ENCODE results near the gene SDCCAG8. TPM values are rescaled to one million over a fixed set of nuclear protein-coding genes. Genes with fewer than 3 reads are reported as not detected.

The SDCCAG8 gene
- total RNA-seq, 8 experiments from 2014 or later = 24.6 to 68.7 (median 46.8) TPM

DNA sequence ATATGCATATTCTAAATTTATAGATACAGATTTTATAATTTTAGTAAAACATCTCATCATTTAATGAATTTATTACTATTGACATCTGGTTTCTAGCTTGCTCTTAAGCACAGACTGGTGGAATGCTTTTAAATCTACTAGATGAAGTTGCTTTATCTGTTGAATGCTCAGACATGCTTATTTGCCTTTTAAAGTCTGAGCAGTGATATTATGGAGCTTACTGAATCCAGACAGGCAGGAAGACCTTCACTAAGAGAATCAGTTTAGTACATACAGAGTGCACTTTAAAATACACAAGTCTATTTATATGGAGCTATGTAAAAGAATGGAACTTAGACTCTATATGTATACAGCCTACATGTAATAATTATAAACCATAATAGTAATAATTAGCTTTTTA is 16.6 kb downstream of the SDCCAG8 start:
- in situ Hi-C loops (cut with MboI; ENCODE audit: low pct_unique_long_range_greater_than_20kb in 2 of 9, low sequenced_read_pairs in 9 of 9, unreplicated experiment in 9 of 9) = no loop called here
- no peak for ATAC-seq (replicated peaks in 6 of 8)

DNA sequence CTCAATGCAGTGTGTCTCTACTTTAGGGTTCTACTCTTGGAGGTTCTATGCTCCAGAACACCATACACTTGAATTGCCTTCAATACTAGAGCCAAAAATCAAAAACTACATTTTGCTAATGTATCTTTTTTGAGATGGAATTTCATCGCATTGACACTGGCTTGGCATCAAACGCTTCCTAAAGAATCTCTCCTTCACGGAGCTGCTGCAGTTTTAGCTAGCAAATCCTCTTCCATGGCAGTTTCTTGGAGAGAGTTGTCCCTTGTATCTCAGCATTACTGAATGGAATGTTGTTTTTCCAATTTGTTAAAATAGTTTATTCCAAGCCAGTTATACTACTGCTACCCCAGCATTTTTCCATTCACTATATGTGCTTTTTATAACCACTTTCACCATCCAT is 17.7 kb downstream of the SDCCAG8 start:
- in situ Hi-C loops (cut with MboI; ENCODE audit: low pct_unique_long_range_greater_than_20kb in 2 of 9, low sequenced_read_pairs in 9 of 9, unreplicated experiment in 9 of 9) = no loop called here
- no peak overlapping the region for H3K27ac ChIP-seq
- H3K4me1 ChIP-seq (replicated peaks in 1 of 2) = no peaks in the 10 kb centered on the region
- 91 to 100% (median 96%) methylated on average over 2 to 3 of the region's 3 CpGs; no CpG with 5 or more reads in 2 of the 10 experiments for WGBS, 10 experiments
- ATAC-seq (replicated peaks in 6 of 8) = no peak
- H3K4me3 ChIP-seq = no peak overlapping the region

More for the DNA sequence above, 16.6 kb downstream of the SDCCAG8 start:
- H3K4me1 ChIP-seq (replicated peaks in 1 of 2) = no peaks in the 10 kb centered on the region
- H3K27ac ChIP-seq = no peak overlapping the region
- no peak overlapping the region for H3K4me3 ChIP-seq

DNA sequence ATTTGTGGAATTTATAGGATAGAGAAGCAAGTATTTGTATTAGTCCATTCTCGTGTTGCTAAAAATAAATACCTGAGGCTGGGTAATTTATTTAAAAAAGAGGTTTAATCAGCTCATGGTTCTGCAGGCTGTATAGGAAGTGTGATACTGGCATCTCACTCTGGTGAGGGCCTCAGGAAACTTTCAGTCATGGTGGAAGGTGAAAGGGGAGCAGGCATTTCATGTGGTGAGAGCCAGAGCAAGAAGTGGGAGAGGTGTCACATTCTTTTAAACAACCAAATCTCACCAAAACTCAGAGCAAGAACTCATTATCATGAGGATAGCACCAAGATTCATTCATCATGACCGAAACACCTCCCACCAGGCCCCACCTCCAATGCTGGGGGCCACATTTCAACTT is 18.1 kb downstream of the SDCCAG8 start:
- no peak for ATAC-seq (replicated peaks in 6 of 8)
- in situ Hi-C loops (cut with MboI; ENCODE audit: low pct_unique_long_range_greater_than_20kb in 2 of 9, low sequenced_read_pairs in 9 of 9, unreplicated experiment in 9 of 9) = no loop called here
- whole genome bisulfite sequencing, 10 experiments = 67 to 100% (median 100%) methylated on average over 1 to 2 of the region's 2 CpGs; no CpG with 5 or more reads in 3 of the 10 experiments
- Histone ChIP-seq H3K4me3 (no peak overlapping the region), H3K27ac (no peak overlapping the region), H3K4me1 (replicated peaks in 1 of 2) (no peaks in the 10 kb centered on the region)

DNA sequence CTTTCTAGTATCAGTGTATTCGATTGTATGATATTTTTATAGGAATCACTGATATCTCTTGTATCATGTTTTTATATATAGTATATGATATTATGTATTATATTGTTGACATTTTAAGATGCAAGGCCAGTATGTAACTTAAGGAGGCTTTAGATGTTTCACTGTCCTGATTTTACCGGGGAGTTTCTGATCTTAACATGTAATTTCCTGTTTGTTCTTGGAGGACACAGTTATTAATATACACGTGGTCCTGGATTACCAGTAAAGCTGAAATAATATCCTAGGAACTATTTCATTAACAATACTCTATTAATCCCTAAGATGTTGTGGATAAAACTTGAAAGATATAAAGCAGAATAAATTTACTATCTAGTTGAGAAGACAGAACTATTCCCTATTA is 19.5 kb downstream of the SDCCAG8 start:
- no peak overlapping the region for H3K4me3 ChIP-seq
- ATAC-seq (replicated peaks in 6 of 8) = no peak
- no peak overlapping the region for H3K27ac ChIP-seq
- WGBS, 10 experiments = 78 to 98% (median 93%) methylated on average over 2 to 3 of the region's 3 CpGs
- H3K4me1 ChIP-seq (replicated peaks in 1 of 2) = no peaks in the 10 kb centered on the region
- in situ Hi-C loops (cut with MboI; ENCODE audit: low pct_unique_long_range_greater_than_20kb in 2 of 9, low sequenced_read_pairs in 9 of 9, unreplicated experiment in 9 of 9) = no loop called here

DNA sequence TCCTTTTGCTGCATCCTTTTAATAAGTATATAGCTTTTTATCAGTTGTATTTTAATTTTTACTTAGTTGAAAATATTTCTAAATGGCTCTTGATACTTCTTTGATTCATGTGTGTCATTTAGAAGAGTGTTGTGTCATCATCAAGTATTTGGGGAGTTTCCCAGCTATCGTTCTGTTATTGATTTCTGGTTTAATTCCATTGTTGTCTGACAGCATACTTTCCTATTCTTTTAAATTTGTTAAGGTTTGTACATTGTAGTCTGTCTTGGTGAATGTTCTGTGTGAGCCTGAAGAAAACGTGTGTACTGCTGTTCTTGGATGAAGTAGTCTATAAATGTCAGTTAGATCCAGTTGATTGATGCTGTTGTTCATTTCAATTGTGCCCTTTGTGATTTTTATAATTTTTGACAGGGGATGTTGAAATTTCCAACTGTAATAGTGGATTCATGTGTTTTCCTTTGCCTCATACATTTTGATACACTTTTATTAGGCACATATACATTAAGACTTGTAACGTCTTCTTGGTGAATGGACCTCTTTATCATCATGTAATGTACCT is 24.8 kb downstream of the SDCCAG8 start:
- WGBS, 10 experiments = 17 to 100% (median 84%) methylated on average over 1 to 3 of the region's 3 CpGs
- Histone ChIP-seq H3K4me1 (replicated peaks in 1 of 2) (no peaks in the 10 kb centered on the region), H3K4me3 (no peak overlapping the region), H3K27ac (no peak overlapping the region)
- ATAC-seq (replicated peaks in 6 of 8) = no peak
- in situ Hi-C loops (cut with MboI; ENCODE audit: low pct_unique_long_range_greater_than_20kb in 2 of 9, low sequenced_read_pairs in 9 of 9, unreplicated experiment in 9 of 9) = no loop called here

DNA sequence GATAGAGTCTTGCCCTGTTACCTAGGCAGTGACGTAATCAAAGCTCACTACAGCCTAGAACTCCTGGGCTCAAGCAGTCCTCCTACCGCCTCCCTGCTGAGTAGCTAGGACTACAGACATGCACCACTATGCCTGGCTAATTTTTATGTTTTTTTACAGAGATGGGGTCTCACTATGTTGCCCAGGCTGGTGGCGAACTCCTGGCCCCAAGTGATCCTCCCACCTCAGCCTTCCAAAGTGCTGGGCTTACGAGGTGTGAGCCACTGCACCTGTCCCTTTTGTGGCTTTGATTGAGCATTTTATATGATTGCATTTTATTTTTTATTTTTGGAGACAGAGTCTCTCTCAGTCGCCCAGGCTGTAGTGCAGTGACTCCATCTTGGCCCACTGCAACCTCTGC is 25.8 kb downstream of the SDCCAG8 start:
- no peak for ATAC-seq (replicated peaks in 6 of 8)
- in situ Hi-C loops (cut with MboI; ENCODE audit: low pct_unique_long_range_greater_than_20kb in 2 of 9, low sequenced_read_pairs in 9 of 9, unreplicated experiment in 9 of 9) = no loop called here
- H3K4me3 ChIP-seq = no peak overlapping the region
- no peaks in the 10 kb centered on the region for H3K4me1 ChIP-seq (replicated peaks in 1 of 2)
- H3K27ac ChIP-seq = no peak overlapping the region
- 77 to 100% (median 95%) methylated on average over 2 to 5 of the region's 5 CpGs for WGBS, 10 experiments

DNA sequence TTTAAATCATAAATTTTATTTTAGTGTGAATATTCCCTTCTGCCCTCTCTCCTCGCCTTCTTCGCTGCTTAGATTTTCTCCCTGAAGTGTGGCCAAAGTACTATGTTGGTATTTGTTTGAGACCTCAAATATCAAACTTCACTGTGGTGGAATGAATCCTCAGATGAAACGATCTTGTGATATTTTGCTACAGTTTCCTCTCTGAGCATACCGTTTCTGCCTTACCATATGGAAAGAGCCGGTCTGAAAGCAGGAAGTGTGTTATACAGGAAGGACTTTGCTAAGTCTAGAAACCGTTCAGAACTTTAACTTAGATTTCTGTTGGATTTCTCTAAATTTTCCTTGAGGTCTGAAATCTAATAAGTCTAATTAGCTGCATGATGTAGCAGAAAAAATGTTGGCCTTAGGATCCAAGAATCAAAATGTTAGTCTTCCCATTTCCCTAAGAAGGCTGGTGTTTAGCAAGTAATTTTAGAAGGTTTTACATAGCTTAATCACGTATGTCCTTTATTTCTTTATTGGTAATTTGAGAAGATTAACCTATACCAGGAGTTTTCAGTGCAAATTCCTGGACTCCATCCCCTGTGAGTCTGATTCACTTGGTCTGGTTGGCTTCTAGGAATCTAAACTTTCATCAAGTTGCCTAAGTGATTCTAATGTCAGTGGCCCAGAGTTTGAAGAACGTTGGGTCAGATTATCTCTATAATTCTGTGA is 30.7 kb downstream of the SDCCAG8 start:
- Histone ChIP-seq H3K4me3 (no peak overlapping the region), H3K4me1 (replicated peaks in 1 of 2) (no peaks in the 10 kb centered on the region), H3K27ac (no peak overlapping the region)
- WGBS, 10 experiments = 47 to 96% (median 78%) methylated on average over 1 to 8 of the region's 8 CpGs
- no peak for ATAC-seq (replicated peaks in 6 of 8)
- in situ Hi-C loops (cut with MboI; ENCODE audit: low pct_unique_long_range_greater_than_20kb in 2 of 9, low sequenced_read_pairs in 9 of 9, unreplicated experiment in 9 of 9) = no loop called here

DNA sequence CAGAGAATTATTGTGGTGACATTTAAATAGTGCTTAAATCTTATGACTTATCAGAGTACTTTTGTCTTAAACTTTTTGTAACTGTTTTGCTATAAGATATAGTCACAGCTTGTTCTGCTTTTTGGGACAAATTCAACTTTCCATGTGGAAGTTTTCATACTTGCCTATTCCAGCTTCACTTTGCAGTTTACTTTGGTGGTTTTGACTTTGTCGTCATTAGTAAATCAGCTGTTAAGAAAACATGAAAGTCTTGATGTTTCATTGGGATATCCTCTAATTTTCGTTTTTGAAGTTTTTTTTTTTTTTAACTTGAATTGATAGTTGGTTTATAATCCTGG is 31.3 kb downstream of the SDCCAG8 start:
- Histone ChIP-seq H3K4me1 (replicated peaks in 1 of 2) (no peaks in the 10 kb centered on the region), H3K4me3 (no peak overlapping the region), H3K27ac (no peak overlapping the region)
- in situ Hi-C loops (cut with MboI; ENCODE audit: low pct_unique_long_range_greater_than_20kb in 2 of 9, low sequenced_read_pairs in 9 of 9, unreplicated experiment in 9 of 9) = no loop called here
- WGBS, 10 experiments = 47 to 94% (median 67%) methylated on average over 2 of the region's 2 CpGs
- no peak for ATAC-seq (replicated peaks in 6 of 8)

DNA sequence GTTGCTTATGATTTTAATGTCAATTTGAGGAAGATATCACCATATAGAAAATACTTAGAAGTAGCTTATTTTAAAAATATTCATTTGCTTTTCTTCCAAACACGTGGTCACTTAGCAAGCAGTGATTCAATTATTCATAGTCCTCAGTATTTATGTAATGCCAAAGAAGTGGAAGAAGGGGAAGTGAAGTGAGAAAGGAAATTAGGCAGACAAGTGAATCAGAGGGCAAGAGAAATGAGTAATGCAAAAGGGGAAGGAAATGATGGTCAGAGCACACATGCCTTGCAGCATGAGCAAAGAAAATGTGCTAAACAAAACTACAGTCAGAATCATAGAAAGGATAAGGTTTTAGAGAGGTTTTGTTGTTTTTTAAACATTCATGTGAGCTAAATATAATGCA is 31.8 kb downstream of the SDCCAG8 start:
- no peak overlapping the region for H3K27ac ChIP-seq
- in situ Hi-C loops (cut with MboI; ENCODE audit: low pct_unique_long_range_greater_than_20kb in 2 of 9, low sequenced_read_pairs in 9 of 9, unreplicated experiment in 9 of 9) = no loop called here
- no peaks in the 10 kb centered on the region for H3K4me1 ChIP-seq (replicated peaks in 1 of 2)
- WGBS, 10 experiments = 0 to 60% (median 33%) methylated on average over 1 of the region's 1 CpG; no CpG with 5 or more reads in 2 of the 10 experiments
- peak in 3 of 8 experiments; percentile 59 to 100 (median 99) for ATAC-seq (replicated peaks in 6 of 8)
- H3K4me3 ChIP-seq = no peak overlapping the region

DNA sequence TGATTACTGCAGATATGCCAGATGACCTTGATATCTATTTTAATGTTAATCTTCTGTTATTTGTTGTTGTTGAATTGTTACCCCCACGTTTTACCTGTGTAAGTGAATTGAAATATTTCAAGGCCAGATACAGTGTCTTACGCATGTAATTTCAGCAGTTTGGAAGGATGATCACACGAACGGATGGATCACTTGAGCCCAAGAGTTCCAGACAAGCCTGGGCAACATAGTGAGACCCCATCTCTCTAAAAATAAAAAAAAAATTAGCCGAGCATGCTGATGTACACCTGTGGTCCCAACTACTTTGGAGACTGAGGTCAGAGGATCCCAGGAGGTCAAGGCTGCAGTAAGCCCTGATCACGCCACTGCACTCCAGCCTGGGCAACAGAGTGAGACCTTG is 32.2 kb downstream of the SDCCAG8 start:
- H3K4me1 ChIP-seq (replicated peaks in 1 of 2) = no peaks in the 10 kb centered on the region
- ATAC-seq (replicated peaks in 6 of 8) = no peak
- H3K27ac ChIP-seq = no peak overlapping the region
- no peak overlapping the region for H3K4me3 ChIP-seq
- in situ Hi-C loops (cut with MboI; ENCODE audit: low pct_unique_long_range_greater_than_20kb in 2 of 9, low sequenced_read_pairs in 9 of 9, unreplicated experiment in 9 of 9) = no loop called here
- WGBS, 10 experiments = 74 to 100% (median 91%) methylated on average over 1 to 6 of the region's 6 CpGs; no CpG with 5 or more reads in 1 of the 10 experiments

DNA sequence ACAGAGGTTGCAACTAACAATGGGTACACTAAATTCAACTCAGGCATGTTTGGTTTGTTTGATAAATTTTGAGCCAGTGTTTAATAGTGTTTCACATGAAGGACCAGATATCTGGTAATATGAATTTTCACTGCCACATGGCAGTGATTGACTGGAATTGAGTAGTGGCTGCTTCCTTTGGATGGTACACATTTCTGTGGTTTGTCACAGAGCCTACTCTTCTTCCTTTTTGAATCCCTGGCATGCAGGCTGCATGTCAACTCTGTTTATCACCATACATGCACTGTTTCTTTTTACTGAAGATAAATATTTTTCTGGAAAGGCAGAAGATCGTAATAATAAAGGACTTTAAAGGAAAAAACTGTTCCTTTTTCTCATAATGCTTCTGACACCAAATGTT is 35.5 kb downstream of the SDCCAG8 start:
- Histone ChIP-seq H3K4me1 (replicated peaks in 1 of 2) (no peaks in the 10 kb centered on the region), H3K4me3 (no peak overlapping the region), H3K27ac (no peak overlapping the region)
- WGBS, 10 experiments = 75 to 100% (median 97%) methylated on average over 1 of the region's 1 CpG; no CpG with 5 or more reads in 4 of the 10 experiments
- in situ Hi-C loops (cut with MboI; ENCODE audit: low pct_unique_long_range_greater_than_20kb in 2 of 9, low sequenced_read_pairs in 9 of 9, unreplicated experiment in 9 of 9) = no loop called here
- ATAC-seq (replicated peaks in 6 of 8) = no peak

DNA sequence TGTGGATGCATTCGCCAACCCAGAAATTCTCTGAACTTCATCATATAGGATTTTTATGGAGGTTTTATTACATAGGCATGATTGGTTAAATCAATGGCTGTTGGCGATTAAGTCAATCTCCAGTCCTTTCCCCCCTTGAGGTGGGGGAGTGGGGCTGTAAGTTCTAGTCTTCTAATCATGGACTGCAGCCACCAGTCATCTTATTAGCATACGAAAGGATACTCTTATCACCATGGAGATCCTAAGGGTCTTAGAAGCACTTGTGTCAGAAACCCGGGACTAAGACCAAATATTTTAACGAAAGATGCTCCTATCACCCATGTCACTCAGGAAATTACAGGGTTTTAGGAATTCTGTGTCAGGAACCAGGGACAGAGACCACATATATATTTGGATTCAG is 36.3 kb downstream of the SDCCAG8 start:
- no peak overlapping the region for H3K27ac ChIP-seq

DNA sequence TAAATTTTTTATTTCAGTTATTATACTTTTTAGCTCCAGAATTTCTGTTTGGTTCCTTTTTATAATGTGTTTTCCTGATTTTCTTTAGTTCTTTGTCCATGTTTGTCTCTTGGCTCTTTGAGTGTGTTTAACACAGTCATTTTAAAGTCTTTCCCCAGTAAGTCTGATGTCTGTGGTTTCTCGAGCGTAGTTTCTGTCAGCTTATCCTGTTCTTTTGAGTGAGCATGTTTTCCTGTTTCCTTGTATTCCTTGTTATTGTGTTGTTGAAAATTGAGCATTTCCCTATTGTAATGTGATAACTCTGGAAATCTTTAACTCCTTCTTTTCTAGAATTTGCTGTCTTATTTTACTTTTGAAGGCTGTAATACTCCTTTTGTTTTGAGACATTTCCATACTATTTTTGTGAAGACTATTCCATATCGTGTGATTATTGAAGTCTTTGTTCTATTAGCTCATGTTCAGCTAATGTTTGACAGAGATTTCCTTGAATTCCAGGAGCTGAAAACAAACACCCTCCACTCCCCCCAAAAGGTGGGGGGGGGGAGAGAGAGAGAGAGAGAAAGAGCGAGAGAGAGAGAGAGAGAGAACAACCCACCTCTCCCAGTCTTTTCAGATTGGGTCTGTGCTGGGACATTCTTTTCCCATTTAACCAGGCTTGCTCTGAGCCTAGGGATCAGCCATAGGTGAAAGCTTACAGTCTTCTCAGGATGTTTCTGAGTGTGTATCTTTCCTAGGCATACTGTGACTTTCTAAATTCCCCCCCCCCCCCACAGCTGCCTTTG is 38.3 kb downstream of the SDCCAG8 start:
- in situ Hi-C loops (cut with MboI; ENCODE audit: low pct_unique_long_range_greater_than_20kb in 2 of 9, low sequenced_read_pairs in 9 of 9, unreplicated experiment in 9 of 9) = no loop called here
- no peaks in the 10 kb centered on the region for H3K4me1 ChIP-seq (replicated peaks in 1 of 2)
- 67 to 100% (median 89%) methylated on average over 2 to 3 of the region's 4 CpGs for WGBS, 10 experiments
- ATAC-seq (replicated peaks in 6 of 8) = no peak
- H3K27ac ChIP-seq = no peak overlapping the region
- H3K4me3 ChIP-seq = no peak overlapping the region

More for the DNA sequence above, 36.3 kb downstream of the SDCCAG8 start:
- no peak overlapping the region for H3K4me3 ChIP-seq
- no peak for ATAC-seq (replicated peaks in 6 of 8)
- in situ Hi-C loops (cut with MboI; ENCODE audit: low pct_unique_long_range_greater_than_20kb in 2 of 9, low sequenced_read_pairs in 9 of 9, unreplicated experiment in 9 of 9) = no loop called here
- H3K4me1 ChIP-seq (replicated peaks in 1 of 2) = no peaks in the 10 kb centered on the region
- WGBS, 10 experiments = 71 to 100% (median 88%) methylated on average over 2 to 5 of the region's 5 CpGs; no CpG with 5 or more reads in 2 of the 10 experiments
